ENCODE results near the gene SRBD1. TPM values are rescaled to one million over a fixed set of nuclear protein-coding genes. Genes with fewer than 3 reads are reported as not detected.

Gene SRBD1
- total RNA-seq, 1 donor from 2014 or later = 13.8 TPM

- Mint-ChIP-seq H3K4me3 (ENCODE audit: low read depth) (no peak overlapping the region), H3K4me1 (ENCODE audit: low read depth) (no peaks in the 10 kb centered on the region), H3K9me3 (ENCODE audit: low read depth) (no peaks in the 10 kb centered on the region), H3K27ac (no peak overlapping the region), H3K36me3 (ENCODE audit: insufficient read depth) (no peaks in the 10 kb centered on the region), H3K27me3 (peaks cover 10% of the 10 kb centered on the region)
- TF ChIP-seq, protein P1, sequence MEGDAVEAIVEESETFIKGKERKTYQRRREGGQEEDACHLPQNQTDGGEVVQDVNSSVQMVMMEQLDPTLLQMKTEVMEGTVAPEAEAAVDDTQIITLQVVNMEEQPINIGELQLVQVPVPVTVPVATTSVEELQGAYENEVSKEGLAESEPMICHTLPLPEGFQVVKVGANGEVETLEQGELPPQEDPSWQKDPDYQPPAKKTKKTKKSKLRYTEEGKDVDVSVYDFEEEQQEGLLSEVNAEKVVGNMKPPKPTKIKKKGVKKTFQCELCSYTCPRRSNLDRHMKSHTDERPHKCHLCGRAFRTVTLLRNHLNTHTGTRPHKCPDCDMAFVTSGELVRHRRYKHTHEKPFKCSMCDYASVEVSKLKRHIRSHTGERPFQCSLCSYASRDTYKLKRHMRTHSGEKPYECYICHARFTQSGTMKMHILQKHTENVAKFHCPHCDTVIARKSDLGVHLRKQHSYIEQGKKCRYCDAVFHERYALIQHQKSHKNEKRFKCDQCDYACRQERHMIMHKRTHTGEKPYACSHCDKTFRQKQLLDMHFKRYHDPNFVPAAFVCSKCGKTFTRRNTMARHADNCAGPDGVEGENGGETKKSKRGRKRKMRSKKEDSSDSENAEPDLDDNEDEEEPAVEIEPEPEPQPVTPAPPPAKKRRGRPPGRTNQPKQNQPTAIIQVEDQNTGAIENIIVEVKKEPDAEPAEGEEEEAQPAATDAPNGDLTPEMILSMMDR (IDR thresholded peaks at IDR 0.05; ENCODE audit: unreplicated experiment) = no peak
- no peak for DNase-seq (ENCODE audit: low spot score, unreplicated experiment)
Observed at GRCh38 chr2:45352506-45352905, 258.6 kb downstream of the SRBD1 start.

DNA sequence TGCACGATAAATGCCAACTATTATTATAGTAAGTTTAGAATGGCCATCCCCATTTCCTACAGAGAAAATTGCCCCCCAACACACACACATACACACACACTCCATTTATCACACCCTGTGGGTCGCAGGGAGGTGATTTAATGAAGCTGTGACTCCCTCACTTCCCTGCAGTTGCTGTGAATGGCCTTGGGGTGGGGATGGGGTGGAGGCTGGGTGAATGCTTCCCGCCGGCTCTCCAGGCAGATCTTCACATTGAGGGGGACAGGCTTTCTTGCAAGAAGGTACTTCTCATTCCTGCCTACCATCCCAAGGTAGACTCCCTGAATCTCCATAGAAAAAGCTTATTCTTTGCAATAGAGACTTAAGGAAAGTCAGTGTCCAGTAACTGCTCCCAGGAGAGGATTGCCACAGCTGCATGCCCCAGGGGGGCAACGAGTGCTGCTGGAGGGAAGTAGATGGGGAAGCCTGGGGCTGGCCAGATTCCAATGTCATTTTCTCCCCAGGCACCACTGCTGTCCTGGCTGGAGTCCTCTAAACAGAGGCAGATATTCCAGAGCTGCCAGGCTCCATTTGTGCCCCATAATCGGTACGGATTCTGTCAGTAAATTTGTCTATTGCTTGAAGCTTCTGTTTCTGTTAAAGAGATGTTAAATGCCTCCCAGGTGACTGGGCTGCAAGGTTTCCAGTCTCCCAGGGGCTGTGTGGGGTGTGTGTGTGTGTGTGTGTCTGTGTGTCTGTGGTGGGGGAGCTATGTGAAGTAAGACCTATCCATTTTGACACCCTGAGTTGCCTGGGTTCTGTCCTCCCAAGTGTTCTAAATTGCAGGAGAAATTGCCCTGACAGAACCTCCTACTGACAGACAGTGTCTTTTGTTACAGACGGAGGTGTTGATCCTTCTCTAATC is 265.5 kb downstream of the SRBD1 start:
- TF ChIP-seq, protein P1 (IDR thresholded peaks at IDR 0.05; ENCODE audit: unreplicated experiment) = no peak
- DNase-seq (ENCODE audit: low spot score, unreplicated experiment) = no peak
- Mint-ChIP-seq H3K4me1 (ENCODE audit: low read depth) (no peaks in the 10 kb centered on the region), H3K9me3 (ENCODE audit: low read depth) (no peaks in the 10 kb centered on the region), H3K27ac (no peak overlapping the region), H3K36me3 (ENCODE audit: insufficient read depth) (no peaks in the 10 kb centered on the region), H3K4me3 (ENCODE audit: low read depth) (no peak overlapping the region), H3K27me3 (peaks cover 37% of the 10 kb centered on the region)

DNA sequence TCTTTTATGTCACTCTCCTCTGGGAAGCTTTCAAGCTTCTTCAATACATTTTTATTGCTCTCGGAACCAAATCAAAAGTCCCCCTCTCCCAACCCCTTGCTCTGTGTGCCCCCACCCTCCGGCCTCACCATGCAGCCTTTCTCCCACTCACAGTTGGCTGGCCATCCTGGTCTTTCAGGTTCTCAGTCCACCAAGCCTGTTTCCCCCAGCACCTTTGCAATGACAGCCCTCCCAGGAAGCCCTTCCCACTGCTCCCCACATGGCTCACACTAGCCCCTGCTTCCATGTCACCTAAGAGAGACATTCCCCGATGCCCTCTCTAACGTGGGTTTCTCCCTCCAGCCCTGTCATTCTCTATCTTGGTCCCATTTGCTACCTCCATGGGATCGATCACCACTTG is 266.6 kb downstream of the SRBD1 start:
- H3K9me3 Mint-ChIP-seq (ENCODE audit: low read depth) = no peaks in the 10 kb centered on the region
- no peaks in the 10 kb centered on the region for H3K36me3 Mint-ChIP-seq (ENCODE audit: insufficient read depth)
- H3K27ac Mint-ChIP-seq = no peak overlapping the region
- TF ChIP-seq, protein P1 (IDR thresholded peaks at IDR 0.05; ENCODE audit: unreplicated experiment) = no peak
- H3K4me3 Mint-ChIP-seq (ENCODE audit: low read depth) = no peak overlapping the region
- no peak for DNase-seq (ENCODE audit: low spot score, unreplicated experiment)
- H3K4me1 Mint-ChIP-seq (ENCODE audit: low read depth) = no peaks in the 10 kb centered on the region
- peaks cover 32% of the 10 kb centered on the region for H3K27me3 Mint-ChIP-seq

GRCh38 chr2:45344071-45344470 is 267.0 kb downstream of the SRBD1 start:
- Mint-ChIP-seq H3K9me3 (ENCODE audit: low read depth) (no peaks in the 10 kb centered on the region), H3K36me3 (ENCODE audit: insufficient read depth) (no peaks in the 10 kb centered on the region), H3K27me3 (peaks cover 34% of the 10 kb centered on the region), H3K27ac (no peak overlapping the region), H3K4me1 (ENCODE audit: low read depth) (no peaks in the 10 kb centered on the region), H3K4me3 (ENCODE audit: low read depth) (no peak overlapping the region)
- no peak for DNase-seq (ENCODE audit: low spot score, unreplicated experiment)
- TF ChIP-seq, protein P1 (IDR thresholded peaks at IDR 0.05; ENCODE audit: unreplicated experiment) = no peak

DNA sequence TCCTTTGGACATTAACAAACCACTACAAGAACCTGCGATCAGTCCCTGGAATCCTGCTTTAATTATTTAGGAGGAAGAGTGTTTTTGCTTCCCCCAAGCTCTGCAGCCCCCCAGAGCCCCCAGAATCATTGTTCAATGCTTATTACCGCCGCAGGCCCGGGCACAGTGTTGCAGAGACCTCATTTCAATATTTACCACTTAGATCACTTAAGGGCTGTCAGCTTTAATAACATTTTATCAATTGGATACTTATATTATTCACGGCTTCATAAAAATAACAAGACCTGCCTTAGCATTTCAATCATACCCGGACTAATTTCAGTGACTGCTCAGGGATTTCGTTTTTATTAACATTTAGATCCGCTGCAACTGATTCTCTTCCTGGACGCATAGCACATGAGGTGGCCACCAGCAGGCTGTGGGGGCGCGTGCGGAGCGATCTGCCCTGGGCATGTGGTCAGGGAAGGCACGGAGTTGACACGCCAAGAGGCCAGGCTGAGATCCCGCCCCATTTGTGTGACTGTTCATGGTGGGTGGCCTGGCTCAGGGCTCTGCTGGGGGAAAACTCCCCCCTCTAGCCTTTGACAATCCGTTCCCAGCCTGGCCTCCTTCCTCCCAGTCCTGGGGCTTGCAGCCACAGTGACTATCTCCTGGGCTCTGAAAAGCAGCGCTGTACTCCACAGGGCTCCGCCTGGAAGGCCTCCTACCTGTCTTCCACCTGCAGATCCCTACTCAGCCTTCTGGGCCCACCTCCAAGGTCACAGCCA is 267.6 kb downstream of the SRBD1 start:
- Mint-ChIP-seq H3K4me3 (ENCODE audit: low read depth) (no peak overlapping the region), H3K4me1 (ENCODE audit: low read depth) (no peaks in the 10 kb centered on the region), H3K27ac (no peak overlapping the region), H3K36me3 (ENCODE audit: insufficient read depth) (no peaks in the 10 kb centered on the region), H3K27me3 (peaks cover 38% of the 10 kb centered on the region), H3K9me3 (ENCODE audit: low read depth) (no peaks in the 10 kb centered on the region)
- TF ChIP-seq, protein P1 (IDR thresholded peaks at IDR 0.05; ENCODE audit: unreplicated experiment) = no peak
- no peak for DNase-seq (ENCODE audit: low spot score, unreplicated experiment)
